ENCODE results near the gene RIN1.

DNA sequence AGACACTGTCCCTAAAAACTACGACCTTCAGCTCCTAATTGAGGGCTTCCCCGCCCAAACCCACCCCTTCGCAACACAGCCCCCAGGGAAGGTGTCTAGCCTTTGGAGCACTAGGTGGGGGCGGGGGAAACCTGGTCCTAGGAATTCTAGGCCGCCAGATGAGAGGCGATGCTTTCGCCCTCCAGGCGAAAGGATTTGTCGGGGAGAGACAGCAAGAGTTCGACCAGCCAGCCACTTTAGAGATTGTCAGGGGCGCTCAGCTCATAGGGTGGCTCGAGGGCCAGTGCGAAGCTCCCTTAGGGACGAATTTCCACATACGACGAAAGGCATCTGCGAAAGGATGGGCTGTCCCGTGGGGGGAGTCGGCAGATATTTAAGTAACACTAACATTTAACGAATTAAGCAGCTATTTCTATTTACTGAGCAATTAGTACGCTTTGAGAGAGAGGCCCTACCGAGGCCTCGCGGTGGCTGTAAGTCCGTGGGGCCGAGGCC lies 24.7 kb downstream of the RIN1 start:
- TF ChIP-seq REST (IDR thresholded peaks at IDR 0.05; ENCODE audit: insufficient read depth in 1 of 2, low read depth in 2 of 2, low read length in 2 of 2) (no peak), POLR2AphosphoS5 (IDR thresholded peaks at IDR 0.05; ENCODE audit: low read depth, low read length) (no peak), TAF1 (IDR thresholded peaks at IDR 0.05; ENCODE audit: borderline replicate concordance, insufficient read depth, low read length) (no peak), SIN3A (IDR thresholded peaks at IDR 0.05; ENCODE audit: borderline replicate concordance, insufficient read depth, low read length) (no peak)
